Endothelial cell of umbilical vein (primary cell): ENCODE results near the gene VPS36. TPM values are rescaled to one million over a fixed set of nuclear protein-coding genes. Genes with fewer than 3 reads are reported as not detected.

Source experiments
- BruUV-seq: library from RNA; stranded (reverse); fragments of 400-500 nt; replicated peaks from 2 replicates; lab custom pipeline; 2021; lab: Mats Ljungman, UMichigan
- CTCF ChIA-PET: fragments of 300-600, 350-600 bp; sonication (Branson Sonifier 250); formaldehyde crosslinking; loops from one replicate; lab custom pipeline; 2021; ENCODE audit warnings: antibody characterized with exemption, inconsistent platforms; lab: Charles Lee
- POLR2A ChIA-PET: fragments of 300-600, 350-600 bp; sonication (Branson Sonifier 250); formaldehyde crosslinking; loops from one replicate; lab custom pipeline; 2021; ENCODE audit warnings: antibody characterized with exemption, inconsistent platforms; lab: Charles Lee
- DNase-seq: peaks from one replicate; pipeline ENCODE4 v3.0.0-alpha.2; 2011; ENCODE audit warnings: low read depth, low spot score
- FAIRE-seq: peaks from 2 replicates; lab custom pipeline; 2011; peaks lifted over from hg19 to GRCh38; lab: Jason Lieb, UNC
- H2AFZ ChIP-seq: 2 replicates; pipeline ENCODE4 v1.6.0; 2012; ENCODE audit warnings: low read depth, low read length, control low read depth, inconsistent platforms
- H3K27ac ChIP-seq: 2 replicates; pipeline ENCODE4 v1.5.1; 2011; ENCODE audit warnings: low read depth, mild to moderate bottlenecking, control low read depth, low read length, moderate library complexity; ENCODE audit not compliant: insufficient read depth
- H3K27me3 ChIP-seq, 2 experiments: 2 replicates each; pipeline versions ENCODE4 v1.6.0 to v1.6.1; 2011; ENCODE audit warnings: low read length in 2 of 2, mixed read lengths in 1 of 2; ENCODE audit not compliant: control insufficient read depth in 2 of 2, insufficient read depth in 2 of 2
- H3K36me3 ChIP-seq, 2 experiments: 2 replicates in 1 of 2; 3 replicates in 1 of 2; pipeline ENCODE4 v1.5.1; 2011; ENCODE audit warnings: low read length in 2 of 2, mild to moderate bottlenecking in 1 of 2, moderate library complexity in 1 of 2; ENCODE audit not compliant: control insufficient read depth in 2 of 2, insufficient read depth in 2 of 2; ENCODE audit errors: extremely low read depth in 1 of 2
- H3K4me1 ChIP-seq: 3 replicates; pipeline ENCODE4 v1.5.1; 2011; ENCODE audit warnings: mild to moderate bottlenecking, low read length; ENCODE audit not compliant: control insufficient read depth, insufficient read depth; ENCODE audit errors: extremely low read depth
- H3K4me2 ChIP-seq: 2 replicates; pipeline ENCODE4 v1.6.1; 2011; ENCODE audit warnings: low read length, control low read depth, mixed read lengths; ENCODE audit not compliant: insufficient read depth
- H3K4me3 ChIP-seq, 3 experiments: fragments of 200-600 bp in 1 of 3; sonication (generic), shearing (Covaris generic) in 1 of 3; replicated peaks in 1 of 3; 2 replicates each; pipeline ENCODE4 v1.5.1; 2011 to 2016; ENCODE audit warnings: control low read depth in 3 of 3, low read length in 3 of 3, mild to moderate bottlenecking in 2 of 3, inconsistent platforms in 1 of 3, low read depth in 1 of 3, moderate library complexity in 1 of 3; ENCODE audit not compliant: insufficient read depth in 1 of 3
- H3K79me2 ChIP-seq: 2 replicates; pipeline ENCODE4 v1.6.0; 2012; ENCODE audit warnings: low read length, inconsistent platforms; ENCODE audit not compliant: control insufficient read depth, insufficient read depth
- H3K9ac ChIP-seq: replicated peaks from 2 replicates; pipeline ENCODE3; 2011; ENCODE audit warnings: low read length, control low read depth; ENCODE audit not compliant: insufficient read depth; ENCODE audit errors: extremely low read depth
- H3K9me1 ChIP-seq: replicated peaks from 3 replicates; pipeline ENCODE4 v1.6.0; 2011; ENCODE audit warnings: mild to moderate bottlenecking, low read length; ENCODE audit not compliant: control insufficient read depth, insufficient read depth; ENCODE audit errors: extremely low read depth
- H3K9me3 ChIP-seq: replicated peaks from 2 replicates; pipeline ENCODE4 v1.5.1; 2012; ENCODE audit warnings: low read length, inconsistent platforms; ENCODE audit not compliant: control insufficient read depth, insufficient read depth
- H4K20me1 ChIP-seq: replicated peaks from 2 replicates; pipeline ENCODE3; 2011; ENCODE audit warnings: mild to moderate bottlenecking, low read length; ENCODE audit not compliant: control insufficient read depth, insufficient read depth; ENCODE audit errors: extremely low read depth
- CTCF ChIP-seq, 2 donors: IDR thresholded peaks; 1 replicate in 1 of 2; 2 replicates in 1 of 2; pipeline ENCODE4 v1.5.1; 2011; ENCODE audit warnings: low read length in 2 of 2, mild to moderate bottlenecking in 2 of 2, moderate library complexity in 2 of 2, control low read depth in 1 of 2, inconsistent platforms in 1 of 2, low read depth in 1 of 2; ENCODE audit not compliant: insufficient read depth in 1 of 2; ENCODE audit errors: extremely low read depth in 1 of 2
- EZH2 ChIP-seq: IDR thresholded peaks from 2 replicates; pipeline ENCODE4 v1.6.1; 2012; ENCODE audit warnings: borderline replicate concordance, low read depth, mild to moderate bottlenecking, moderate library complexity, low read length, inconsistent platforms; ENCODE audit not compliant: severe bottlenecking
- FOS ChIP-seq: IDR thresholded peaks from 2 replicates; pipeline ENCODE4 v1.6.1; 2011; ENCODE audit warnings: mild to moderate bottlenecking, low read length, moderate library complexity, borderline replicate concordance; ENCODE audit not compliant: insufficient read depth
- GATA2 ChIP-seq: IDR thresholded peaks from 2 replicates; pipeline ENCODE4 v1.7.0; 2011; ENCODE audit warnings: low read depth, mild to moderate bottlenecking, moderate library complexity, mixed read lengths, low read length; ENCODE audit not compliant: insufficient read length, insufficient read depth
- JUN ChIP-seq: IDR thresholded peaks from 2 replicates; pipeline ENCODE4 v1.6.1; 2011; ENCODE audit warnings: borderline replicate concordance, low read depth; ENCODE audit not compliant: insufficient read length, insufficient read depth
- MAX ChIP-seq: IDR thresholded peaks from 2 replicates; pipeline ENCODE4 v1.6.1; 2011; ENCODE audit not compliant: insufficient read depth, insufficient read length
- dilution Hi-C: fragments of 300-500 bp; cut with MboI; formaldehyde crosslinking; loops from one replicate; pipeline ENCODE4 v1.15.0; 2019; ENCODE audit warnings: low sequenced_read_pairs; ENCODE audit not compliant: extremely low pct_ligation_motif_present
- intact Hi-C: fragments of 100-400 bp; cut with micrococcal nuclease; formaldehyde crosslinking; loops from one replicate; pipeline ENCODE4 v1.10.0; 2022
- polyA plus RNA-seq, 4 experiments: library from polyadenylated mRNA; depleted of rRNA in 3 of 4; stranded (reverse) in 3 of 4; unstranded in 1 of 4; fragments of >200 nt; gene quantifications; 2 replicates each; pipeline versions ENCODE4 v1.2.1 to v1.2.3, GENCODE V29; 2011 to 2012; ENCODE audit warnings: missing spikeins in 1 of 4
- total RNA-seq: library from RNA; stranded (reverse); gene quantifications from 2 replicates; pipeline ENCODE4 v1.2.3, GENCODE V29; 2021

The VPS36 gene
- total and polyA plus RNA-seq, 2 donors (not counting 3 experiments of a cell fraction or from before 2014, with no cell fraction given) = 14.3 to 32.3 TPM

- no peak for DNase-seq
- BruUV-seq = no TSS peak
- H3K9ac ChIP-seq = no peak overlapping the region
- FAIRE-seq = no peak
- no peaks in the 10 kb centered on the region for H3K27me3 ChIP-seq
- dilution Hi-C loops = no loop called here
- H3K36me3 ChIP-seq = peaks cover 1 to 8% of the 10 kb centered on the region in 2 experiments
- ChIA-PET POLR2A (no interaction called here), CTCF (no interaction called here)
- H3K79me2 ChIP-seq = peaks cover 60% of the 10 kb centered on the region
- H3K27ac ChIP-seq = no peak overlapping the region
- H3K4me3 ChIP-seq = no peak overlapping the region
- intact Hi-C loops = no loop called here
- H3K9me3 ChIP-seq = no peaks in the 10 kb centered on the region
- TF ChIP-seq FOS (no peak), EZH2 (no peak), MAX (no peak), CTCF (IDR thresholded peaks at IDR 0.05; ENCODE audit: extremely low read depth in 1 of 2, insufficient read depth in 1 of 2, low read depth in 1 of 2, low read length in 2 of 2) (no peak), GATA2 (no peak), JUN (no peak)
- H3K4me1 ChIP-seq = peaks cover 20% of the 10 kb centered on the region
- no peaks in the 10 kb centered on the region for H4K20me1 ChIP-seq
- H2AFZ ChIP-seq = no peak overlapping the region
- H3K4me2 ChIP-seq = no peak overlapping the region
- H3K9me1 ChIP-seq = no peaks in the 10 kb centered on the region
Measured at GRCh38 chr13:52446265-52446664, 4.2 kb downstream of the VPS36 start.
